DMS 273 (cell line): ENCODE data around the gene NSUN6.

Experiments
- DNase-seq: peaks from one replicate; lab custom pipeline; 2025; ENCODE audit not compliant: unreplicated experiment; lab: John Stamatoyannopoulos, UW

The NSUN6 gene

GRCh38 chr10:18651324-18652007, at the start of gene NSUN6:
NSUN6 (minus strand) TSS chr10:18651587; CDS start chr10:18651203, 384 bp downstream.
- peak; percentile 90 for DNase-seq

- DNase-seq: no peak
Measured at GRCh38 chr10:18699849-18700840, 48.8 kb upstream of the NSUN6 start.

GRCh38 chr10:18690541-18690940, 39.2 kb upstream of the NSUN6 start:
- DNase-seq: no peak

GRCh38 chr10:18689498-18689897, 38.1 kb upstream of the NSUN6 start:
- DNase-seq: peak; percentile 15

GRCh38 chr10:18687706-18688105, 36.3 kb upstream of the NSUN6 start:
- DNase-seq: no peak

GRCh38 chr10:18687195-18687594, 35.8 kb upstream of the NSUN6 start:
- no peak for DNase-seq

GRCh38 chr10:18685555-18685954, 34.2 kb upstream of the NSUN6 start:
- no peak for DNase-seq

GRCh38 chr10:18684953-18685352, 33.6 kb upstream of the NSUN6 start:
- no peak for DNase-seq

GRCh38 chr10:18684416-18684815, 33.0 kb upstream of the NSUN6 start:
- DNase-seq: no peak

GRCh38 chr10:18683427-18683826, 32.0 kb upstream of the NSUN6 start:
- DNase-seq: no peak

GRCh38 chr10:18681971-18682411, 30.6 kb upstream of the NSUN6 start:
- no peak for DNase-seq

GRCh38 chr10:18681366-18681765, 30.0 kb upstream of the NSUN6 start:
- no peak for DNase-seq

GRCh38 chr10:18680754-18681153, 29.4 kb upstream of the NSUN6 start:
- DNase-seq: no peak

GRCh38 chr10:18675086-18675801, 23.9 kb upstream of the NSUN6 start:
- no peak for DNase-seq

GRCh38 chr10:18668026-18668425, 16.6 kb upstream of the NSUN6 start:
- no peak for DNase-seq

- DNase-seq: no peak
Measured at GRCh38 chr10:18666810-18667209, 15.4 kb upstream of the NSUN6 start.

- no peak for DNase-seq
Measured at GRCh38 chr10:18665815-18666558, 14.6 kb upstream of the NSUN6 start.

- DNase-seq: no peak
Measured at GRCh38 chr10:18664841-18665478, 13.6 kb upstream of the NSUN6 start.

- DNase-seq: no peak
Measured at GRCh38 chr10:18660816-18661431, 9.5 kb upstream of the NSUN6 start.
